Activated CD8-positive, alpha-beta memory T cell treated with anti-CD3 and anti-CD28 coated beads, Interleukin-2, amount 50 U/mL, for 1 hour (primary cell): ENCODE results near the gene ARMC12.
"Not testable (repeated sequence)": the region's sequence is repeated elsewhere in the genome, so short reads cannot be mapped to it uniquely, and the experiment has no call there.

Experiments
- DNase-seq: peaks from one replicate; pipeline ENCODE4 v3.0.0-alpha.2; 2020; ENCODE audit errors: extremely low read depth

Gene ARMC12

DNA sequence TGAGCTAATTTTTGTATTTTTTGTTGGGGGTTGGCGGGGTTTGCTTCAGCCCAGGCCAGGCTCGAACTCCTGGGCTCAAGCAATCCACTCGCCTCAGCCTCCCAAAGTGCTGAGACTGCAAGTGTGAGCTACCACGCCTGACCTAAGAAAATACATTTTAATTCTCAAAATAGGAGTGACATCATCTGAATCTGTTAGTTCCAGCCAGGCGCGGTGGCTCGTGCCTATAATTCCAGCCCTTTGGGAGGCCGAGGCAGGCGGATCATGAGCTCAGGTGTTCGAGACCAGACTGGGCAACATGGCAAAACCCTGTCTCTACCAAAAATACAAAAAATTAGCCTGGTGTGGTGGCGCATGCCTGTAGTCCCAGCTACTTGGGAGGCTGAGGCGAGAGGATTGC, 2.5 kb upstream of the ARMC12 start:
- not testable (repeated sequence) for DNase-seq

DNA sequence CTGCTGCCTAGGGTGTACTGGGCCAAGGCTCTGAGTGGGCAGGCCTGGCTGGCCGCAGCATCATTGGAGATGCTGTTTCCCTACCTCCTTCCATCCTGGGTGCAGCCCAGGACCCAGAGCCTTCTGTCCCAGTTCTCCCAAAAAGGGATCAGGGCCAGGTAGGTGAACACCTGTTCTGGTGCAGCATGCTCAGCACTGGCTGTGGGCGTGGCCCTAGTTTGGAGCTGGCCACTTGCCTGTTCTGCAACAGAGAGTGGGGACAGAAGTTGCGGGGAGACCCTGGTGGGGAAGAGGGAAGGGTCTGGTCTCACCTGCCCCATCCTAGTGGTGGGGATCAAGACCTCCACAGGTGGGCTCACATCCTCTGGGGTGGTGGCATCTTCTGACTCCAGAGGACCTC, 1.4 kb upstream of the ARMC12 start:
- no peak for DNase-seq

DNA sequence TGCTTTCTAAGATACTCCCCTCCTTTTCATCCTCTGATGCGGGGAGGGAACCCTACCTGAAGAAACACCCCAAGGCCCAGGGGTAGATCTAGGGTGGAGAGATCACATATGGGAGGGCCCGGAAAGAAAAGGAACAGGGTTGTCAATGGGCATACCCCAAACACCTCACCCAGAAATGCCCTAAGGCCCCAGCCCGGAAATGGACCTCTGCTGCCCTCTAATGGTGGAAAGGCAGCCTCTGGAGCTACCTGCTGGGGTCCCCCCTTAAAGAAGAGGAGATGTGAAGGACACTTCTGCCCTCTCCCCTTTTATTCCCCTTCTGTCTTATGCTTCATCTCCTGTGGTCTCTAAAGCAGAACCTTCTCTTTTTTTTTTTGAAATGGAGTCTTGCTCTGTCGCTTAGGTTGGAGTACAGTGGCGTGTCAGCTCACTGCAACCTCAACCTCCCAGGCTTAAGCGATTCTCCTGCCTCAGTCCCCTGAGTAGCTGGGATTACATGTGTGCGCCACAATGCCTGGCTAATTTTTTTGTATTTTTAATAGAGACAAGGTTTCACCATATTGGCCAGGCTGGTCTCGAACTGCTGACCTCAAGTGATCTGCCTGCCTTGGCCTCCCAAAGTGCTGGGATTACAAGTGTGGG, 458 bp upstream of the ARMC12 start:
- peak; percentile 65 for DNase-seq

DNA sequence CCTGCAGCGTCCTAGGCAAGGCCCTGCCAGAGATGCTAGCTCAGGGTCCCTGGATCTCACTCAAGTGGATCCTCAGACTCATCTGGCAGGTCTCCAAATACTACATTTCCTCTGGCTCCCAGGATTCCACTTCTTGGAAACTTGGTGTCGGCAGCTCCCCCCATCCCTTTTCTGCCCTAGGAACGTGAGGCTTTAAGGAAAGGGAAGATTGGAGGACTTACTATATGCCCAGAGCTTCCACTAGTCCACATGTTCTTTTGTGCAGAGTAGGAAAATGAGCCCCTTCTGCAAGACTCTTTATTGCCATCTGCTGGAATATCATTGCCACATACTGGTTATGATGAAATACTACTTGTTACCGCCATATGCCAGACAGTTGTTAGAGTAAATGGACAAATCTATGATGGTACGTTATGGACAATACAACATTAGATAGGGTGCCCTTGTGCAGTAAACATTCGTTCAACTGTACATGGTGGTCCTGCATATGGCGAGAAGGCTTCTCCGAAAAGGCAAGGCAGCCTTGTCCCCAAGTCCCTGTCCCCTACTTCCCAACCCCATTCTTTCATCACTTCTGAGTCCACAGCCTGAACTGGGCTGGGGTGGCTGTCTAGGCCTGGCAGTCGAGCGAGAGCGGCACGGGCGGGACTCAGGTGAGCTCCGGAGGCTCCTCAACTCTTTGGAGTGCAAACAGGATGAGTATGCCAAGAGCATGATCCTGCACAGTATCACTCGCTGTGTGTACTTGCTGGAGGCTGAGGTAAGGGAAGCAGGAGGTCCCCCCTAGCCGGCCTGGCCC, 780 bp downstream of the ARMC12 start:
- DNase-seq: no peak

DNA sequence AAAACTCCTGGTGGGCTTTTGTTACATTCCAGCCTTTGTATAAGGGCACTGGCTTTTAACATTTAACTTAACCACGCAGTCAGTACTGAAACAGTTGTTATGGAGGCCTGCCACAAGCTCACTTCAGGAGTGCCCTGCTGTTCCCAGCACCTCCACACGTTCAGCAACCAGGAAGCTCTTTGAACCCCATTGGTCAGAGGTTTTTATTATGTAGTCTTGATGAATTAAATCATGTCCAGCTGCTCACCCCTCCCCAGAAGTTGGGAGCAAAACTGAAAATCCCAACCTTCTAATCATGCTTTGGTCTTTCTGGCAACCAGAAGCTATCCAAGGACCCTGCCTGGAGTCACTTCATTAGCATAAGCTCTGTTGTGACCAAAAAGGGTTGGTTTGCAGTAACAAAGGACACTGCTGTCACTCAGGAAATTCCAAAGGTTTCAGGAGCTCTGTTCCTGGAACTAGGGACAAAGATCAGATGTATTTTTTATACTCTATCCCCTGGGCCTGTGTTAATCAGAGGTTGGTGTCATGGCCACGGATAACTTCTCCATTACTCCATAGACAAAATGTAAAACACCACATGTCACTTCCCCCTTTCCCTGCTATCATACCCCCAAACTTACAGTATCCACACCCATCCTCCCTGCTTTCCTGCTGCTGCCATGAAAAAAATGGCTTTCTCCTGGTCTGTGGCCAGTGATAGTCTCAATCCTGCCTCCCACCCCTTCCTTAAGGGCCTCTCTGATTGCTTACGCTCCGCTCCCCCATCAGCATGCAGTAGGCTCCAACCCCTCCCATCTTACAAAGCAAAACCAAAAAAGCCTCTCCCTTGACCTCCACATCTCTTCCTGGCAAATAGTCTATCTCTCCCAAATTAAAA, 3.1 kb downstream of the ARMC12 start:
- DNase-seq: no peak

DNA sequence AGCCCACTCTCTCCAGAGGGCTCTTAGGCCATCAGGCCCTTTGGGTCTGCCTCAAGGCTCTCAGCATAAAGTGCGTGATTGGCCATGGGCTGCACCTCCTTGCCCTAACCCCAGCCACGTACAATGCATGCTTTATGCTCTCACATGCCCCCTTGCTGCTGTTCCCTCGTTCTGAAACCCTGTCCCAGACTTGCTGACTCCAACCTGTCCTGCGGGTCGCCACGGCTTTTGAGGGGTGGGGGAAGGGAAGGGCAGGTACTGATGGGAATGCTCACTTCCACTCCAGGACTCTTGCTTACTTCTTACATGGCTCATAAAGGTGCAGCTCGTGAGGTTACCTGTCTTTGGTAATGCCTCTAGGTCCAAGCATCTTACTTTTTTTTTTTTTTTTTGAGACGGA, 6.0 kb downstream of the ARMC12 start:
- DNase-seq: no peak

DNA sequence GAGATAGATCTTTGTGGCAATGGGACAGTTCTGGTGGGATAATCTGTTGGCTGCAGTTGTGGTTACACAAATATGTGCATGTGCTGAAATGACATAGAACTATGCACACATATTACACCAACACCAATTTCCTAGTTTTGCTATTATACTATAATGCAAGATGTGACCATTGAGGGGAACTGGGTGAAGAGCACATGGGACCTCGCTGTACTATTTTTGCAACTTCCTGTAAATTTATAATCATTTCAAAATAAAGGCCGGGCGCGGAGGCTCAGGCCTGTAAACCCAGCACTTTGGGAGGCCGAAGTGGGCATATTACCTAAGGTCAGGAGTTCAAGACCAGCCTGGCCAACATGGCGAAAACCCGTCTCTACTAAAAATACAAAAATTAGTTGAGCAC, 8.7 kb downstream of the ARMC12 start:
- DNase-seq: no peak

DNA sequence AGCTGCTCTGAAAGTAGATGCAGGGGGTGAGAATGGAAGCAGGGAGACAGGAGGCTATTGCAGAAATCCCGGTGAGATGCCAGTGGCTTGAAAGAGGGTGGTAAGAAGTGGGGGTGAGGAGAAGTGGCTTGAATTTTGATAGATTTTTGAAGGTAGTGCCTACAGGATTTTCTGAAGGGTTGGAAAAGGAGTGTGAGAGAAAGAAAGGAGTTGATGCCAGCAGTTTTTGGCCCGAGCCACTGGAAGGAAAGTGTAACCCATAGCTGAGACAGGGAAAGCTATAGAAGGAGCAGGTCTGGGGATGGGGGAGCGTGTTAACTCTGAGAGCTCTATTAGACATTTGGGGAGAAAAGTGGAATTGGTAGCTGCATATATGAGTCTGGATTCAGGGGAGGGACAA, 9.7 kb downstream of the ARMC12 start:
- DNase-seq: no peak

DNA sequence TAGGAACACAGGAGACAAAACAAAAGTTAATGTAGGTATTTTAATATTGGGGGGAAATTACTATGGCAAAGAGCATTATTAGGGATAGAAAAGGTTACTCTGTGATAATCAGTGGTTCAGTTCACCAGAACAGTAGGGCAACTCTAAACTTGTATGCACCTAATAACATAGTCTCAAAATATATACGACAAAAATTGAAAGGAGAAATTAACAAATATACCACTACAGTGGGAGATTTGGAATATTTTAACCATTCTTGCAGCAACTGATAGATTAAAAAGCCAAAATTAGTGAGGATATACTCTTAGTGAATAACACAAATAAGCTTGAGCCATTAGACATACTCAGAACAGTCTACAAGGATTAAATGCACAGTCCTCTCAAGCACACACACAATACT, 11.0 kb downstream of the ARMC12 start:
- DNase-seq: no peak

DNA sequence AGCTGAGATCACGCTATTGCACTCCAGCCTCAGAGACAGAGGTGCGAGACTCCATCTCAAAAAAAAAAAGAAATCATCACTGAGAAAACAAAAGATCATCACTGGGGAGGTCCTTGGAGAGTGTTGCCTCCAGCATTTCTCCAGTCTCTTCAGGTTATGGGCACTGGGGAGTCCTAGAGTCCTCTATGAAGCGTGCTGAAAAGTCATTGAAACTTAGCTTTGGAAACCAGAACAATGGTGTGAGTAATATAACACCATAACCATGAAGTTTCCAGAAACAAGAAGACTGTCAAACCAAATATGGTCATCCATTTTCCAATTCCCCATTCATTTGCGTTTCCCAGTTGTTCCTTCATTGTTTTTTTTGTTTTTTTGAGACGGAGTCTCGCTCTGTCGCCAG, 13.7 kb downstream of the ARMC12 start:
- DNase-seq: no peak

DNA sequence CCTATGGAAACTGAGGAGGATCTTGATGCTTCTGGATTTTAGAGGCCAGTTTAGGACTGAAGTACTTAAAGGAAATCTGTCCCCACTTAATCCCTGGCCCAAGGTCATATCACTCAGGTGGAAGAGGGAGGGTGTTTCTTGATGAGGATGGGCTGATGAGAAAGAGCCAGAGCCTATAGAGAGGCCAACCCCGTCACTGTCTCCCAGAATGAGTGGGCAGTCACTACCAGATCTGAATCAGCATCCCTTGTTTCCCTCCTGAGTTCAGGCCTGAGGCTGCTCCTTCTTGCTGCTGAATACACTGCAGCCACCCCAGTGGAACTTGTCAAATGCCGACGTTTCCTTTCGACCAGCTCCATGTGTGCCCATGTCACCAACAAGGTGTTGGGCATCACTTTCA, 14.8 kb downstream of the ARMC12 start:
- no peak for DNase-seq

DNA sequence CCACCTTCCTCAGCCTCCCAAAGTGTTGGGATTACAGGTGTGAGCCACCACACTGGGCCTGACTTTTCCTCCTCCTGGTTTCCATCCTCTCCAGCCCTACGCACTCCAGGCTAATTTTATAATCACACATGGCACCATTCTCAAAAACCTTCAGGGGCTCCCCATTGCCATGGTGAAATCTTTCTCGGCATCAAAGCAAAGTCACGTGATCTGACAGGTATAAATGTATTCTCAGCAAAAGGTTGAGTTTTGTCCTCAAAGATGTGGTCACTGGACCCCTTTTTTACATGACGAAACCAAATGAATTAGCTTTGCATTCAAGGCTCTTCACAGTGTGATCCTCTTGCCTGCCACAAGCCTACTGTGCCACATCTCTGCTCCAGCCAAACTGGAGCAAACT, 15.5 kb downstream of the ARMC12 start:
- no peak for DNase-seq

DNA sequence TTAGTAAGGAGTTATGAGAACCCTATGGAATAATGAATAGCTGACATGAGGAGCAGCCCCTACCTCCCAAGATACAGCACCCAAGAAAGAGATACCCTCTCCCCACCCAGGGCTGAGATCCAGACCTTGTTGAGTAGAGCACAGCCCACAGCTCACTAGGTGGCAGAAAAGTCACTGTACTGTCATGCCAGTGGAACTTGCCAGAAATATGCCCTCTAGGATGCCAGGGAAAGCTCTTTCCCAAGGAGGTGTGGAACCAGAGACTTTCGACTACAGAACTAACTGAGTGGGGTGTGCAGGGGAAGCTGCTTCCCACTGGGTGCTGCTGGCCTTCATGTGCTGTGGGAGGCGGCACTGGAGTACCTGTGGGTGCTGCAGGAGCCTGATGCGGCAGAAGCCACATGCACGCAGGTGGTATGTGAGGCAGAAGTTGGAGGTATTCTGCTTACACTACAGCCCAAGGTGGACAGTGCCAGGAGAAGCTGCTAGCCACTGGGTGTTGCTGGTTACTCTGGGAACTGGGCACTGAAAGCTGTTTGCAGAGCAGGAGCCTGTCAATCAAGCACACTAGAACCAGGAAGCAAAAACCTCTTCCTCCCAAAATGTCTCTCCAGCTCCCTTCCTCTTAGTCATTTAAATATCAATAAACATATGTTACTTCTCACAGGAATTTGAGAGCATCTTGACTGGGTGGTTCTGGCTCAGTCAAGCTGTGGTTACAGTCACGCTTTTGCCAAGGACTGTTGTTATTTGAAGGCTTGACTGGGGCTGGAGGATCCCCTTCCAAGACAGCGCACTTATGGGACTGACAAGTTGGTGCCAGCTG, 17.8 kb downstream of the ARMC12 start:
- DNase-seq: no peak

DNA sequence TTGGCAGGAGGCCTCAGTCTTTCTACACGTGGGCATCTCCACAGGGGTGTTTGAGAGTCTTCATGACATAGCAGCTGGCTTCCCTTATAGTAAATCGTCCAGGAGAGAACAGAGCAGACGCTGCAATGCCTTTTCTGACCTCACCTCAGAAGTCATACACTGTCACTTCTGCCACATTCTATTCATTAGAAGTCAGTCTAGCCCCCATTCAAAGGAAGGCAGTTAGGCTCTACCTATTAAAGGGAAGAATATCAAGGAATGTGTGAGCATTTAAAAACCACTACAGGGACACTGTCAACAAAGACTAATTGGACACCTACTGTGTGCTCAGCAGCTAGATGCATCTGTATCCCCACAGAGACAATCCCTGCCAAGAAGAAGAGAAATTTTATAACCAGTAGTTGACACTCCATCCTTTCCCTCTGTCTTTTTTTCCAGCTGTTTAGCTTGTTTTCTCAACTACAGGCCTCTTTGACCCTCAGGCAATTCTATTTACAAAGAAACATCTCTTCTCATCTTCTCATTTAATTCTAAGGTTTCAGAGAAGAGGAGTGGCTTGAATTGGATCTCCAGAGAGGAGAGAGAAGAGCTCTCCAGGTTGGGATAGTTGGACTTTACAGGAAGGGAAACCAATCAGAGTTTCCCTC, 18.6 kb downstream of the ARMC12 start:
- DNase-seq: no peak

DNA sequence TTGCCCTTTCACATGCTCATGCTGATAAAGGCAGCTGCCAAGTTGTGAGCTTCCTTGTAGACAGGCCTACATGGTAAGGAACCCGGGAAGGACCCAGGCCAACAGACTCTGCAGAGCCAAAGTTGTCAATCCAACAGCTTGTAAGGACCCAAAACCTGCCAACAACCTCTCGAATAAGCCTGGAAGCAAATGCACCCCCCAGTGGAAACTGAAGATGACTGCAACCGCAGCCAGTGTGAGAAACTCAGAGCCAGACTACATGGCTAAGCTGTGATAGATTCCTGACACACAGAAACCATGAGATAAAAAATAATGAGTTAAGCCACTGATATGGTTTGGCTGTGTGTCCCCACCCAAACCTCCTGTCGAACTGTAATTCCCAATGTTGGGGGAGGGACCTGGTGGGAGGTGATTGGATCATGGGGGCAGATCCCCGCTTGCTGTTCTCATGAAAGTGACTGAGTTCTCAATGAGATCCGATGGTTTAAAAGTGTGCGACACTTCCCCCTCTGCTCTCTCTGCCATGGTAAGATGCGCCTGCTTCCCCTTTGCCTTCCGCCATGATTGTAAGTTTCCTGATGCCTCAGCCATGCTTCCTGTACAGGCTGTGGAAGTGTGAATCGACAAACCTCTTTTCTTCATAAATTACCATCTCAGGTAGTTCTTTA, 20.8 kb downstream of the ARMC12 start:
- no peak for DNase-seq

DNA sequence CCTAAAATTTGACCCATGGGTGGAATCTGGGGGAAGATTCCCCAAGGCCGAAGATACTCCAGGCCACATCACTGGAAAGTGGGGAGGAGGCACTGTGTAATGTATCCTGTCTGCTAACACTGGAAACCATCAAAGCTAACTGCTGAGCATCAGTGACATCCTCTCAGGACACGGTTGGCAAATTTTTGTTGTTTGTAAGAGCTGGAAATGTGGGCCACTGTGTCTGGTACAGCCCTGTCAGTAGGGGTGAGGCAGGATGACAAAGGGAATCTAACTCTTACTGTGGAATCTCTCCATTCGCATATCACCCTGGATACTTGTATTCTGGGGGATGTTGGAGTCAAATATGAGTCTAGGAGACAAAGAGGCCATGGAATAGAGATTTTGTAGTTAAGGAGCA, 22.6 kb downstream of the ARMC12 start:
- no peak for DNase-seq

DNA sequence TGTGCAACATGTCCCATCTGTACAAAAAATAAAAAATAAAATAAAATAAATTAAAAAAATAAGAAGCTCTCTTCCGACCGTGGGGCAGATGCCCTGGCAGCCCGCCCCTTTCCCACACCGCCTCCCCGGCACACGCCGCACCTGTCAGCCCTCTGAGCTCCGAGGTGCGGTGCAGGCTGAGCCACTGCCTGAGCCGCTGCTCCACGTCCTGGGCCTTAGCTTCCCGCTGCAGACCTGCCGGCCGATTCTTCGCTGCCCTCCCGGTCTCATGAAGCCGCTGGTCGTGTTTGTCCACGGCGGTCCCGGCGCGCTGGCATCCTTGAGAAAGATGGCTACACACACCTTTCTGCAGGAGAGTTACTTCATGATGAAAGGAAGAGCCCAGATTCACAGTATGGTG, 28.9 kb downstream of the ARMC12 start:
- DNase-seq: no peak

DNA sequence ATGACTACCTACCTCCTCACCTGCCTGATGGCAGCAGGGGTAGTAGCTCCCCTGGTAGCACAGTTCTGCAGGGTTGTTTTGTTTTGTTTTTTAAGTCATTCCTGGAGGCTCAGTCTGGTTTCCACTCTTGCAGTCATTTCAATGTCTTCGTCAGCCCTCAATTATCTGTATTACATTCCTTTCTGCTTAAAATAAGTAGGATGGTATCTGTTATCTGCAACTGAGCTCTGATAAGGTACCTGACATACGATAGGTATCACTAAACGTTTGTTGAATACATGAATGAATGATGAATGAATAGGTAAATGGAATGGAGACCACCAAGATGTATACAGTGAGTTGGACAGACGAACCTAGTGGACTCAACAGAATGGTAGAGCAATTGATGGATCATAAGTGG, 32.4 kb downstream of the ARMC12 start:
- DNase-seq: no peak

DNA sequence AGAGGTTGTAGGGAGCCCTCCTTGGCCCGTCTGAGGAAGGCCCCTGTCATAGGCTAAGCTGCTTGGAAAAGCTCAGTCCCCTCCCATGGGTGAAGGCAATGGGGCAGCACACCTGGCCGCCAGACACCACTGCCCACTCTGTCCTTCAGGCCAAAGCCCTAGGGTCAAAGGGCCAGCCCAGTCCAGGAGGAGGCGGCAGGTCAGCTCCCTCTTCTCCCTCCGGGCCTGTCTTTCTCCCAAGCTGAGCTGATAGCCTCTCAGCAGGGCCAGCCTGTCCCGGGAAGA, 34.5 kb downstream of the ARMC12 start:
- DNase-seq: no peak

DNA sequence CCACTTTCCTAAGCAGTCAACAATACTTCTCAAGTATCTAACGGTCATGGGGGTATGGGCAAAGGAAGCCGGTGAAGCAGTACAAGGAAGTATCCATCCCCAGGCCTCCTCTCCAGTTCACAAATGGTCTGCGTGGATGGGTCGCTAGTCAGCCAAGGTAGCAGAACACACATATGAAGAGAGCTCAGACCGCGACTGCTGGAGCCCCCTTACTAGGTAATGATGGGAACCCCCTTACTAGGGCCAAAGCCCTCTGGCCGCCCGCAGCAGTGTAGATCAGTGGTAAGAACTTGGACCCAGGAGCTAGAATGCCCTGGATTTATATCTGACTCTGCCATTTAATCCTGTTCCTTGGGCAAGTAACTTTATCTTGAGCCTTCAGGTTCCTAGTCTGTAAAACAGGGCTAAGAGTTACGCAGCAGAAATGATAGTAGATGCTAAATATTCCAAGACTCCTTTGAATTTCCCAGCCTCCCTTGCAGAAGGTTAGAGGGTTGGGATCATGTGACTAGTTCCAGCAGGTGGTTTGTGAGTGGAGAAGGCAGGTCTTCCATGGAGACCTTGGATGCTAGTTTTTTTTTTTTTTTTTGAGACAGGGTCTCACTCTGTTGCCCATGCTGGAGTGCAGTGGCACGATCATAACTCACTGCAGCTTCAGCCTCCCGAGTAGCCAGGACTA, 37.4 kb downstream of the ARMC12 start:
- no peak for DNase-seq
